ENCODE measurements around the gene CCDC190.

The CCDC190 gene

GRCh38 chr1:162838863-162839262 lies 22.1 kb downstream of the CCDC190 start:
- DNase-seq (ENCODE audit: low read depth), result no peak
- TF ChIP-seq, protein P1, sequence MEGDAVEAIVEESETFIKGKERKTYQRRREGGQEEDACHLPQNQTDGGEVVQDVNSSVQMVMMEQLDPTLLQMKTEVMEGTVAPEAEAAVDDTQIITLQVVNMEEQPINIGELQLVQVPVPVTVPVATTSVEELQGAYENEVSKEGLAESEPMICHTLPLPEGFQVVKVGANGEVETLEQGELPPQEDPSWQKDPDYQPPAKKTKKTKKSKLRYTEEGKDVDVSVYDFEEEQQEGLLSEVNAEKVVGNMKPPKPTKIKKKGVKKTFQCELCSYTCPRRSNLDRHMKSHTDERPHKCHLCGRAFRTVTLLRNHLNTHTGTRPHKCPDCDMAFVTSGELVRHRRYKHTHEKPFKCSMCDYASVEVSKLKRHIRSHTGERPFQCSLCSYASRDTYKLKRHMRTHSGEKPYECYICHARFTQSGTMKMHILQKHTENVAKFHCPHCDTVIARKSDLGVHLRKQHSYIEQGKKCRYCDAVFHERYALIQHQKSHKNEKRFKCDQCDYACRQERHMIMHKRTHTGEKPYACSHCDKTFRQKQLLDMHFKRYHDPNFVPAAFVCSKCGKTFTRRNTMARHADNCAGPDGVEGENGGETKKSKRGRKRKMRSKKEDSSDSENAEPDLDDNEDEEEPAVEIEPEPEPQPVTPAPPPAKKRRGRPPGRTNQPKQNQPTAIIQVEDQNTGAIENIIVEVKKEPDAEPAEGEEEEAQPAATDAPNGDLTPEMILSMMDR (IDR thresholded peaks at IDR 0.05; ENCODE audit: control insufficient read depth, extremely low read depth, insufficient read depth), result no peak
- H3K4me3 ChIP-seq (ENCODE audit: low read depth, low read length), result no peak overlapping the region

GRCh38 chr1:162835157-162835899 lies 25.6 kb downstream of the CCDC190 start:
- TF ChIP-seq, protein P1 (IDR thresholded peaks at IDR 0.05; ENCODE audit: control insufficient read depth, extremely low read depth, insufficient read depth), result no peak
- H3K4me3 ChIP-seq (ENCODE audit: low read depth, low read length), result no peak overlapping the region
- no peak for DNase-seq (ENCODE audit: low read depth)

DNA sequence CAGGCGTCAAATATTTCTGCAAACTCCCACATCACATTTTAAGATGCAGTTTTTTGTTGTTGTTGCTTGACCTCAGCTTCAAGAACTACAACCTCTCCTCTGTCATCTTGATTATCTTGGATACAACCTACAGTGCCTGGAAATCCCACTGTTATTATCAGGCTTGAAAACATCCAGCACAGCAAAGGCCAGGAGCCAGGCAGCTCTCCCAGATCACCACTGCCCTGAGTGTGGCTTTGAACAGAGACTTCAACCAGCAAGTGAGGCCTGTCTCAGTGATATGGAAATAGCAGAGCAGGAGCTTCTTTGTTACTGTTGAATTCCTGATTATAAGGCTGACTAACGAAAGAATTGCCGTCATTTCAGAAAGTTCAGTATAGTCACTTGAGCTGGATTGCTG lies 28.5 kb downstream of the CCDC190 start:
- no peak overlapping the region for H3K4me3 ChIP-seq (ENCODE audit: low read depth, low read length)
- DNase-seq (ENCODE audit: low read depth), result no peak
- TF ChIP-seq, protein P1 (IDR thresholded peaks at IDR 0.05; ENCODE audit: control insufficient read depth, extremely low read depth, insufficient read depth), result no peak

DNA sequence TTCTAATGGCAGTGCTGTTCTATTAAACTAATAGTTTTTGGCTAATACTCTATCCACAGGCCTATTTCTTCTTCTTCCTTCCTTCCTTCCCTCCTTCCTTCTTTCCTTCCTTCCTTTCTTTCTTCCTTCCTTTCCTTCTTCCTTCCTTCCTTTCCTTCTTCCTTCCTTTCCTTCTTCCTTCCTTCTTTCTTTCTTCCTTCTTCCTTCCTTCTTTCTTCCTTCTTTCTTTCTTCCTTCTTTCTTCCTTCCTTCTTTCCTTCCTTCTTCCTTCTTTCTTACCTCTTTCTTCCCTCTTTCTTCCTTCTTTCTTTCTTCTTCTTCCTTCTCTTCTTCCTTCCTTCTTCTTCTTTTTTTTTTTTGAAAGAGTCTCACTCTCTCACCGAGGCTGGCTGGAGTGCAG lies 31.7 kb downstream of the CCDC190 start:
- DNase-seq (ENCODE audit: low read depth), result no peak
- no peak overlapping the region for H3K4me3 ChIP-seq (ENCODE audit: low read depth, low read length)
- TF ChIP-seq, protein P1 (IDR thresholded peaks at IDR 0.05; ENCODE audit: control insufficient read depth, extremely low read depth, insufficient read depth), result no peak

GRCh38 chr1:162823771-162824525 lies 37.0 kb downstream of the CCDC190 start:
- no peak for DNase-seq (ENCODE audit: low read depth)
- TF ChIP-seq, protein P1 (IDR thresholded peaks at IDR 0.05; ENCODE audit: control insufficient read depth, extremely low read depth, insufficient read depth), result no peak
- no peak overlapping the region for H3K4me3 ChIP-seq (ENCODE audit: low read depth, low read length)

- no peak for DNase-seq (ENCODE audit: low read depth)
- no peak overlapping the region for H3K4me3 ChIP-seq (ENCODE audit: low read depth, low read length)
- TF ChIP-seq, protein P1 (IDR thresholded peaks at IDR 0.05; ENCODE audit: control insufficient read depth, extremely low read depth, insufficient read depth), result no peak
Measured at GRCh38 chr1:162823231-162823630, 37.7 kb downstream of the CCDC190 start.

All from LNCaP clone FGC (cell line).